Activated CD8-positive, alpha-beta memory T cell treated with anti-CD3 and anti-CD28 coated beads, Interleukin-2, amount 50 U/mL, for 1 hour (primary cell): ENCODE results near the gene RECQL5.
"Not testable (repeated sequence)": the region's sequence is repeated elsewhere in the genome, so short reads cannot be mapped to it uniquely, and the experiment has no call there.

ENCODE experiments used
- DNase-seq: peaks from one replicate; pipeline ENCODE4 v3.0.0-alpha.2; 2020; ENCODE audit errors: extremely low read depth

The RECQL5 gene

GRCh38 chr17:75616521-75617122, 50.3 kb downstream of the RECQL5 start:
- no peak for DNase-seq

GRCh38 chr17:75615301-75615700, 51.7 kb downstream of the RECQL5 start:
- no peak for DNase-seq

- no peak for DNase-seq
These were observed 52.2 kb downstream of the RECQL5 start for GRCh38 chr17:75614556-75615270.

- no peak for DNase-seq
These were observed 52.9 kb downstream of the RECQL5 start for GRCh38 chr17:75614006-75614405.

GRCh38 chr17:75612906-75613626, 53.9 kb downstream of the RECQL5 start:
- no peak for DNase-seq

GRCh38 chr17:75611851-75612429, 55.0 kb downstream of the RECQL5 start:
- DNase-seq = no peak

- no peak for DNase-seq
These were observed 56.6 kb downstream of the RECQL5 start for GRCh38 chr17:75610103-75610984.

GRCh38 chr17:75607086-75607485, 59.9 kb downstream of the RECQL5 start:
- no peak for DNase-seq

- no peak for DNase-seq
These were observed 61.2 kb downstream of the RECQL5 start for GRCh38 chr17:75605790-75606189.

- no peak for DNase-seq
These were observed 62.8 kb downstream of the RECQL5 start for GRCh38 chr17:75604034-75604695.

- DNase-seq = no peak
These were observed 63.8 kb downstream of the RECQL5 start for GRCh38 chr17:75603123-75603522.

- DNase-seq = no peak
These were observed 64.3 kb downstream of the RECQL5 start for GRCh38 chr17:75602644-75603043.

- no peak for DNase-seq
These were observed 65.6 kb downstream of the RECQL5 start for GRCh38 chr17:75601057-75601987.

- no peak for DNase-seq
These were observed 70.5 kb downstream of the RECQL5 start for GRCh38 chr17:75596320-75597087.

- no peak for DNase-seq
These were observed 71.0 kb downstream of the RECQL5 start for GRCh38 chr17:75595920-75596313.

- no peak for DNase-seq
These were observed 71.6 kb downstream of the RECQL5 start for GRCh38 chr17:75595284-75595919.

- DNase-seq = no peak
These were observed 72.3 kb downstream of the RECQL5 start for GRCh38 chr17:75594499-75595283.

- DNase-seq = not testable (repeated sequence)
These were observed 73.5 kb downstream of the RECQL5 start for GRCh38 chr17:75593430-75593829.
